Naive thymus-derived CD4-positive, alpha-beta T cell (primary cell): ENCODE measurements around the gene CDK5RAP1. TPM values are rescaled to one million over a fixed set of nuclear protein-coding genes. Genes with fewer than 3 reads are reported as not detected.

Experiments
- ATAC-seq: fragments of 150-1000 bp; cut with Tn5 transposase; 2 replicates; pipeline ENCODE4 v1.10.0; 2021; ENCODE audit warnings: mild to moderate bottlenecking, moderate library complexity
- CTCF ChIA-PET: fragments of 350-600 bp; sonication (Branson Sonifier 250); formaldehyde crosslinking; loops from one replicate; lab custom pipeline; 2021; ENCODE audit warnings: antibody characterized with exemption; lab: Charles Lee
- POLR2A ChIA-PET: fragments of 350-600 bp; sonication (Branson Sonifier 250); formaldehyde crosslinking; loops from one replicate; lab custom pipeline; 2021; ENCODE audit warnings: antibody characterized with exemption, inconsistent platforms; lab: Charles Lee
- DNase-seq, 9 donors: peaks; one replicate each; pipeline versions ENCODE4 v3.0.0 to v3.0.0-alpha.2; 2020 to 2022; ENCODE audit warnings: mixed read lengths in 1 of 9
- H3K27ac ChIP-seq: one replicate; pipeline ENCODE4 v1.7.0; 2013; ENCODE audit warnings: mild to moderate bottlenecking, low read depth, low read length, moderate library complexity
- H3K27me3 ChIP-seq, 2 donors: one replicate each; pipeline ENCODE4 v1.7.0; 2013; ENCODE audit warnings: low read length in 2 of 2, mild to moderate bottlenecking in 2 of 2, moderate library complexity in 2 of 2; ENCODE audit not compliant: control insufficient read depth in 2 of 2, insufficient read depth in 2 of 2
- H3K36me3 ChIP-seq, 3 experiments: 1 replicate in 2 of 3; 2 replicates in 1 of 3; pipeline ENCODE4 v1.7.0; 2013; ENCODE audit warnings: low read length in 3 of 3, mild to moderate bottlenecking in 3 of 3, moderate library complexity in 1 of 3; ENCODE audit not compliant: insufficient read depth in 3 of 3, control insufficient read depth in 2 of 3
- H3K4me1 ChIP-seq, 2 donors: one replicate each; pipeline ENCODE4 v1.7.0; 2013; ENCODE audit warnings: low read length in 2 of 2, mild to moderate bottlenecking in 2 of 2, moderate library complexity in 1 of 2; ENCODE audit not compliant: control insufficient read depth in 2 of 2, insufficient read depth in 2 of 2
- H3K4me3 ChIP-seq: 2 replicates; pipeline ENCODE4 v1.7.0; 2013; ENCODE audit warnings: mild to moderate bottlenecking, low read length
- H3K9me3 ChIP-seq, 3 experiments: 1 replicate in 2 of 3; 2 replicates in 1 of 3; pipeline ENCODE4 v1.7.0; 2013; ENCODE audit warnings: low read length in 3 of 3; ENCODE audit not compliant: control insufficient read depth in 2 of 3
- H3K27ac Mint-ChIP-seq, 9 donors: one replicate each; pipeline ENCODE4 v1.8.0; 2020 to 2022; ENCODE audit warnings: mixed read lengths in 9 of 9, mild to moderate bottlenecking in 8 of 9, moderate library complexity in 5 of 9, inconsistent platforms in 2 of 9
- H3K27me3 Mint-ChIP-seq, 5 donors: one replicate each; pipeline ENCODE4 v1.8.0; 2021 to 2022; ENCODE audit warnings: mixed read lengths in 5 of 5, mild to moderate bottlenecking in 1 of 5
- H3K36me3 Mint-ChIP-seq, 5 donors: one replicate each; pipeline ENCODE4 v1.8.0; 2020 to 2022; ENCODE audit warnings: mixed read lengths in 5 of 5, mild to moderate bottlenecking in 3 of 5, inconsistent platforms in 1 of 5
- H3K4me1 Mint-ChIP-seq, 7 donors: one replicate each; pipeline ENCODE4 v1.8.0; 2020 to 2022; ENCODE audit warnings: mixed read lengths in 7 of 7, mild to moderate bottlenecking in 3 of 7, inconsistent platforms in 1 of 7
- H3K4me3 Mint-ChIP-seq, 10 donors: one replicate each; pipeline ENCODE4 v1.8.0; 2020 to 2022; ENCODE audit warnings: mild to moderate bottlenecking in 10 of 10, mixed read lengths in 10 of 10, moderate library complexity in 6 of 10, inconsistent platforms in 2 of 10
- H3K9me3 Mint-ChIP-seq, 11 donors: one replicate each; pipeline ENCODE4 v1.8.0; 2020 to 2022; ENCODE audit warnings: mixed read lengths in 11 of 11, mild to moderate bottlenecking in 4 of 11, inconsistent platforms in 1 of 11, moderate library complexity in 1 of 11
- intact Hi-C, 2 donors: fragments of 100-400 bp; cut with micrococcal nuclease; formaldehyde crosslinking; loops; one replicate each; pipeline ENCODE4 v1.15.1; 2023
- polyA plus RNA-seq, 2 donors: library from polyadenylated mRNA; unstranded; fragments of 300-500 nt; fragmentation: Illumina TruSeq; gene quantifications; one replicate each; pipeline ENCODE4 v1.2.3, GENCODE V29; 2021
- total RNA-seq, 6 experiments: library from RNA in 5 of 6; stranded (reverse) in 5 of 6; gene quantifications; 1 replicate in 5 of 6; 2 replicates in 1 of 6; pipeline ENCODE4 v1.2.3 and lab custom pipeline; 2021 to 2026

Gene CDK5RAP1
- total and polyA plus RNA-seq, 7 experiments from 2014 or later: 33.6 to 51.8 (median 48.1) TPM

DNA sequence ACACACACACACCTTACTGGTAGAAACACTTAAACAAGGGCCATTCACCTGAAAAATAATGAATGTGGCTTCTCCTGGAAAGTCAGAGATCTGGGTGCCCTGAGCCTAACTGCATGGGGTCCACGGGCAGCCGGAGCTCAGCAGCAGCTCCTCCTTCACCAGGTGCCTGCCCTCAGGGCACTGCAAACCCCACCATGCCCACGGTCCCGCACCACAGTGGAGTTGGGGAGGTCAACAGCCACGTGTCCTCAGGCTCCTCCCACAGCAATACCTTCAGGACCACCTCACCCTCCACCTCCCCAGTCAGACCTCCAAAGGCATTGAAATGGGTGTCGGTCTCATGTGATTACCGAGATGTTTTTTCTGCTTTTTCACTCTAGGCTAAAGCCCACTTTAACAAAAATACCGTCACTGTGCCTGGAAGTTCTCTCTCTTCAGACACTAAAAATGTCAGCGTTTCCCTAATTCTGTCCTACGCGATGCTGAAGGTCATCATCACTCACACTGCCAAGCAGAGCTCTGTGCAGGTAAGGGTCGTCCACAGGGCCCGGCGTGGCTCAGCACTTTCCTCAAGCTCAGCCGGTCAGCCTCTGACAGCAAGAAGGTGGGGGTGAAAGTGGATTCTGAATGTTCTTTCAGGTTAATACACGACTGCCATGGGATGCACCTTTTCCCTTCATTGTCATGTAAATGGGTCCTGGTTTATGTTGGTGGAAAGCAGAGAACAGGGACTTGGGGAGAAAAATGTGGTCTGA is 48.9 kb downstream of the CDK5RAP1 start:
- CTCF ChIA-PET: no interaction called here
- POLR2A ChIA-PET: no interaction called here
- H3K4me3 ChIP-seq: no peak overlapping the region
- DNase-seq (no peak), ATAC-seq (no peak)
- no peaks in the 10 kb centered on the region for H3K4me1 ChIP-seq
- no peaks in the 10 kb centered on the region for H3K27me3 ChIP-seq
- intact Hi-C loops: no loop called here
- H3K27me3 Mint-ChIP-seq: no peaks in the 10 kb centered on the region
- H3K27ac Mint-ChIP-seq: peak overlapping the region in 2 of 9 donors; percentile 15 to 33
- H3K36me3 Mint-ChIP-seq: peaks cover 7 to 30% (median 16%) of the 10 kb centered on the region in 5 donors
- H3K4me1 Mint-ChIP-seq: peaks cover 0 to 4% (median 0%) of the 10 kb centered on the region in 7 donors
- H3K9me3 ChIP-seq: no peaks in the 10 kb centered on the region
- H3K27ac ChIP-seq: no peak overlapping the region
- H3K9me3 Mint-ChIP-seq: no peaks in the 10 kb centered on the region
- H3K4me3 Mint-ChIP-seq: no peak overlapping the region
- peaks cover 0 to 60% (median 0%) of the 10 kb centered on the region in 3 experiments for H3K36me3 ChIP-seq

DNA sequence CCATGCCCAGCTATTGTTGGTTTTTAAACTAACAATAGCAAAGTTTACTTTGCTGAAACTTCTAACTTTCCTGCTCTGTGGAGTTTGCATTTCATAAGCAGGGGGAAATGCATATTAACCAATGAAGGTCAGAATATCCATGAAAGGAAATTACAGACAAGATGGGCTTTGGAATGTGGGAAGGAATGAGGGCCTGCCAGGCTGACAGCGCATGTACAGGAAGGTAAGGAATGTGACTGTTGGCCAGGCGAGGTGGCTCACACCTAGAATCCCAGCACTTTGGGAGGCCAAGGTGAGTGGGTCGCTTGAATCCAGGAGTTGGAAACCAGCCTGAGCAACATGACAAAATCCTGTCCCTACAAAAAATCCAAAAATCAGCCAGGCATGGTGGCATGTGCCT is 49.6 kb downstream of the CDK5RAP1 start:
- no peak overlapping the region for H3K4me3 Mint-ChIP-seq
- no peaks in the 10 kb centered on the region for H3K27me3 Mint-ChIP-seq
- Histone ChIP-seq H3K4me3 (no peak overlapping the region), H3K4me1 (no peaks in the 10 kb centered on the region), H3K9me3 (no peaks in the 10 kb centered on the region), H3K36me3 (peaks cover 0 to 57% (median 0%) of the 10 kb centered on the region in 3 experiments), H3K27ac (no peak overlapping the region), H3K27me3 (no peaks in the 10 kb centered on the region)
- intact Hi-C loops: no loop called here
- no peaks in the 10 kb centered on the region for H3K9me3 Mint-ChIP-seq
- DNase-seq (no peak), ATAC-seq (no peak)
- ChIA-PET POLR2A (no interaction called here), CTCF (no interaction called here)
- peaks cover 0 to 4% (median 0%) of the 10 kb centered on the region in 7 donors for H3K4me1 Mint-ChIP-seq
- H3K36me3 Mint-ChIP-seq: peaks cover 7 to 30% (median 16%) of the 10 kb centered on the region in 5 donors
- peak overlapping the region in 1 of 9 donors; percentile 75 for H3K27ac Mint-ChIP-seq

DNA sequence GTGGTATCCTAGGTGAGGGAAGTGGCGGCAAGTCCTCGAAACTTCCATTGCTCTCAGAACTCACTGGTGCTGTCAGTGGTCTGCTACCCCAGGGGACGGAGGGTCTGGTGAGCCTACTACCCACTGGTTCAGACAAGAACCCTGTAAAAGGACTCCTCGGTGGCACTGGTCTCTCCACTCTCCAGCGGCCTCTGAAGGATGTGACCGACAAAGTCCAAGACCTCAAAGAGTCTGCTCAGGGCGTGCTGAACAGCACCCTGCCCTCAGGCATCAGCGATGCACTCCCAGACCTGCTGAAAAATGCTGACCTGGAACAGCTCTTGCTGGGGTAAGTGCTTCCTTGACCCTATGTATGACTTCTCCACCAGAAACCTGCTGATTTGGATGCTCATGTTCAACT is 51.8 kb downstream of the CDK5RAP1 start:
- intact Hi-C loops: no loop called here
- no peaks in the 10 kb centered on the region for H3K27me3 ChIP-seq
- no peak overlapping the region for H3K27ac ChIP-seq
- H3K4me3 ChIP-seq: no peak overlapping the region
- Mint-ChIP-seq H3K9me3 (no peaks in the 10 kb centered on the region), H3K4me3 (no peak overlapping the region), H3K36me3 (peaks cover 7 to 30% (median 11%) of the 10 kb centered on the region in 5 donors), H3K27me3 (no peaks in the 10 kb centered on the region), H3K27ac (no peak overlapping the region), H3K4me1 (peaks cover 0 to 10% (median 5%) of the 10 kb centered on the region in 7 donors)
- no peaks in the 10 kb centered on the region for H3K4me1 ChIP-seq
- H3K36me3 ChIP-seq: peaks cover 0 to 44% (median 0%) of the 10 kb centered on the region in 3 experiments
- CTCF ChIA-PET: no interaction called here
- ATAC-seq: no peak
- DNase-seq: no peak
- no peaks in the 10 kb centered on the region for H3K9me3 ChIP-seq
- POLR2A ChIA-PET: no interaction called here

DNA sequence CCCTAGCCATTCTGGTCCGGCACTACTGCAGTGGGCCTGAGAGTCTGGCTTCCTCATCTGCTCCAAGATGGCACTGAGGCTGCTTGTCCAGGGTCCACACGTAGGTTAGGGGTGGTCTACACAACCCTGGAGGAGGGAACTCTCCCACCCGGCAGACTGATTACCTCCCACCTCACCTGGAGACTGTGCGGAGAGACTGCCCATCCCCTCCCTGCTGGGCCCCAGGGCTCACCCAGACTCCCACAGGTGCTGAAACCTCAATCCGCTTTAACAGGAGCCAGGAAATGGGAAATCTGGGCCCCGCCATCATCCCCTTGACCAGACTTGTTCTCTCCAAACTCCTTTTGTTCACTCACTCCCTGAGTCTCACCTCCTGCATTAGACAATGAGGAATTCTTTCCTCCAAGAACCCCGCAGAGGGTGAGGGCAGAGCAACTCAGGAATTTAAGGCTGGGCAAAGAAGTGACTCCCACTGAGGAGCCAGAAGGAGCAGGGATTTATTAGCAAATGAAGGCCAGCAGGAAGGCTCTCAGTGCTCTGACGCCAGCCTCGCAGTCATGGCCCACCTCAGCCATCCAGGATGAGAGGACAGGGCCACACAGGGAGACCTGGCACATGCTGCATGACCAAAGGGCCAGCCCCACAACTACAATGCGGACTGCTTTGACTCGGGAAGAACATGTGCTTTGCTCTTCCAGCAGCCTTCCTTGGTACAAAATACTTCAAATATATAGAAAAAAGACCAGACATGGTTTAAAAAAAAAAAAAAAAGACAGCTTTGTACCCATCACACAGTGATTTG is 53.0 kb downstream of the CDK5RAP1 start:
- no peaks in the 10 kb centered on the region for H3K27me3 Mint-ChIP-seq

DNA sequence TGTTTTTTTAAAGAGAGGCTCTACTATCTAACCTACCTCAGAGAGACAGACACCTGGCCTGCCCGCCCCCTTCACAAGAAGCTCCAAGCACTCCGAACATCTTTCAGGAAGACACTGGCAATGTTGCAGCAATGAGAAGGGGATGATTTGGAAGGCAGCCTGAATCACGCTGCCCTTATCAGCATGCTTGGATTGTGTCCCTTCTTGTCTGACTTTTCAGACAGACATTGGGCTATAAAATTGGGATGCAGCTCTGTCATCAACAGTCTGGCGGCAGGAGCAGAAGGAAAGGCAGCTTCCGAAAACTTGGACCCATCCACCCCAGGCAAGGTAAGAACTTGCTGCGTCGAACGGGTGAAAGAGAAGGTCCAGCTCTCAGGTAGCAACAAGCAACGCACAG is 56.0 kb downstream of the CDK5RAP1 start:
- H3K27ac ChIP-seq: no peak overlapping the region
- H3K9me3 ChIP-seq: no peaks in the 10 kb centered on the region
- H3K4me1 ChIP-seq: no peaks in the 10 kb centered on the region
- ATAC-seq (no peak), DNase-seq (no peak)
- intact Hi-C loops: no loop called here
- H3K9me3 Mint-ChIP-seq: no peaks in the 10 kb centered on the region
- H3K27me3 Mint-ChIP-seq: peaks cover 0 to 4% (median 0%) of the 10 kb centered on the region in 5 donors
- H3K4me3 Mint-ChIP-seq: no peak overlapping the region
- peaks cover 0 to 15% (median 0%) of the 10 kb centered on the region in 3 experiments for H3K36me3 ChIP-seq
- H3K4me1 Mint-ChIP-seq: peaks cover 0 to 6% (median 5%) of the 10 kb centered on the region in 7 donors
- ChIA-PET POLR2A (no interaction called here), CTCF (no interaction called here)
- no peak overlapping the region for H3K4me3 ChIP-seq
- peak overlapping the region in 2 of 9 donors; percentile 5 to 25 for H3K27ac Mint-ChIP-seq
- peaks cover 3 to 15% (median 7%) of the 10 kb centered on the region in 5 donors for H3K36me3 Mint-ChIP-seq
- H3K27me3 ChIP-seq: no peaks in the 10 kb centered on the region

More for the DNA sequence above, 53.0 kb downstream of the CDK5RAP1 start:
- ChIA-PET POLR2A (no interaction called here), CTCF (interaction anchor here (0.6 kb wide), 1 partner anchor 668 kb away, joined by 4 read pairs; no protein-coding TSS in a partner anchor)
- no peak overlapping the region for H3K4me3 ChIP-seq
- H3K27ac ChIP-seq: no peak overlapping the region
- H3K9me3 Mint-ChIP-seq: no peaks in the 10 kb centered on the region
- ATAC-seq: no peak
- H3K27ac Mint-ChIP-seq: peak overlapping the region in 1 of 9 donors; percentile 55
- H3K4me1 ChIP-seq: no peaks in the 10 kb centered on the region
- no peaks in the 10 kb centered on the region for H3K27me3 ChIP-seq
- H3K36me3 ChIP-seq: peaks cover 0 to 35% (median 0%) of the 10 kb centered on the region in 3 experiments
- intact Hi-C loops: no loop called here
- H3K4me1 Mint-ChIP-seq: peaks cover 0 to 6% (median 5%) of the 10 kb centered on the region in 7 donors
- DNase-seq: no peak
- no peak overlapping the region for H3K4me3 Mint-ChIP-seq
- no peaks in the 10 kb centered on the region for H3K9me3 ChIP-seq
- peaks cover 7 to 26% (median 11%) of the 10 kb centered on the region in 5 donors for H3K36me3 Mint-ChIP-seq

DNA sequence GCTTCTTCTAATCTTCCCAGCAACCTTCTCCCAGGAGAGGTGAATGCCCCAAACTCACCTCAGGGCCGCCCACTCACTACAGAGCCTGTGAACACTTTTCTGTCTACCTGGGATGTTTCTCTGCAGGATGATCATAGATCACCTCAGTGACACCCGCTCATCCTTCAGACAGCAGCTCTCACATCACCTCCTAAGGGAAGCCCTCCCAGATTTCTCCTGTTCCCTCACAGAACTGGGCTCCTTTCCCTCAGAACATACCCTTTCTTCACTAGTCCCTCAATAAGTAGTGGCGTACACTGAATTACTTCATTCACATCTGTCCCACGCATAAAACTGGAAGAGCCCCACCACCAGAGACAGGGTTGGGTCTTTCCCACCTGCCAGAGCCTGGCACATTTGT is 57.8 kb downstream of the CDK5RAP1 start:
- CTCF ChIA-PET: no interaction called here
- H3K27me3 ChIP-seq: no peaks in the 10 kb centered on the region
- Mint-ChIP-seq H3K4me1 (peaks cover 0 to 6% (median 5%) of the 10 kb centered on the region in 7 donors), H3K27me3 (peaks cover 0 to 4% (median 0%) of the 10 kb centered on the region in 5 donors), H3K27ac (no peak overlapping the region), H3K9me3 (no peaks in the 10 kb centered on the region), H3K36me3 (no peaks in the 10 kb centered on the region), H3K4me3 (no peak overlapping the region)
- H3K9me3 ChIP-seq: no peaks in the 10 kb centered on the region
- ATAC-seq (no peak), DNase-seq (no peak)
- no peak overlapping the region for H3K27ac ChIP-seq
- H3K36me3 ChIP-seq: no peaks in the 10 kb centered on the region
- POLR2A ChIA-PET: no interaction called here
- no peaks in the 10 kb centered on the region for H3K4me1 ChIP-seq
- no peak overlapping the region for H3K4me3 ChIP-seq
- intact Hi-C loops: no loop called here
